HEK293 (cell line): ENCODE data around the gene OLA1.

Experiments
- CTCF ChIP-seq: fragments of 450-650 bp; formaldehyde crosslinking; IDR thresholded peaks from 2 replicates; pipeline ENCODE4 v1.5.1; 2016; ENCODE audit warnings: missing biosample characterization, missing genetic modification characterization
- KLF1 ChIP-seq: fragments of 450-650 bp; formaldehyde crosslinking; IDR thresholded peaks from 2 replicates; pipeline ENCODE4 v1.5.1; 2016; ENCODE audit warnings: missing biosample characterization, missing genetic modification characterization
- RBAK ChIP-seq: fragments of 450-650 bp; formaldehyde crosslinking; IDR thresholded peaks from 2 replicates; pipeline ENCODE4 v1.5.1; 2016; ENCODE audit warnings: missing biosample characterization, missing genetic modification characterization
- ZNF2 ChIP-seq: fragments of 450-650 bp; formaldehyde crosslinking; IDR thresholded peaks from 2 replicates; pipeline ENCODE4 v1.5.1; 2016; ENCODE audit warnings: missing biosample characterization, missing genetic modification characterization
- ZNF239 ChIP-seq: fragments of 450-650 bp; formaldehyde crosslinking; IDR thresholded peaks from 2 replicates; pipeline ENCODE4 v1.5.1; 2016; ENCODE audit warnings: missing biosample characterization, missing genetic modification characterization
- ZNF274 ChIP-seq, 2 experiments: fragments of 200-500 bp in 1 of 2; fragments of 450-650 bp in 1 of 2; sonication (Bioruptor generic) in 1 of 2; formaldehyde crosslinking in 1 of 2; IDR thresholded peaks; 2 replicates each; pipeline versions ENCODE4 v1.5.1 to v1.6.1; 2014 to 2016; ENCODE audit warnings: borderline replicate concordance in 1 of 2, inconsistent platforms in 1 of 2, low read length in 1 of 2, missing biosample characterization in 1 of 2, missing genetic modification characterization in 1 of 2
- ZNF280C ChIP-seq: fragments of 450-650 bp; formaldehyde crosslinking; IDR thresholded peaks from 2 replicates; pipeline ENCODE4 v1.5.1; 2016; ENCODE audit warnings: missing biosample characterization, missing genetic modification characterization

GRCh38 chr2:174219321-174219720 lies 29.0 kb downstream of the OLA1 start:
- TF ChIP-seq ZNF274 (IDR thresholded peaks at IDR 0.05; ENCODE audit: low read length), result no peak
- TF ChIP-seq ZNF274 (tag by site-specific recombination; IDR thresholded peaks at IDR 0.05; ENCODE audit: borderline replicate concordance), result no peak
- TF ChIP-seq CTCF (tag by site-specific recombination), result no peak
- no peak for TF ChIP-seq KLF1 (tag by site-specific recombination)
- TF ChIP-seq RBAK (tag by site-specific recombination), result no peak
- no peak for TF ChIP-seq ZNF239 (tag by site-specific recombination)
- TF ChIP-seq ZNF2 (tag by site-specific recombination), result no peak
- TF ChIP-seq ZNF280C (tag by site-specific recombination), result no peak
